Neutrophil (primary cell): Measurements from ENCODE around the gene HMGN4.

Source experiments
- H3K27ac ChIP-seq: fragments of 200-600 bp; sonication (generic); 2 replicates; pipeline ENCODE4 v1.5.1; 2016; ENCODE audit warnings: mild to moderate bottlenecking, moderate library complexity
- H3K27me3 ChIP-seq: fragments of 200-600 bp; sonication (generic); 2 replicates; pipeline ENCODE4 v1.6.0; 2016; ENCODE audit warnings: mild to moderate bottlenecking
- H3K36me3 ChIP-seq: fragments of 200-600 bp; sonication (generic); 2 replicates; pipeline ENCODE4 v1.5.1; 2017
- H3K4me1 ChIP-seq, 2 experiments: fragments of 200-600 bp in 1 of 2; sonication (generic) in 1 of 2; 1 replicate in 1 of 2; 2 replicates in 1 of 2; pipeline versions ENCODE4 v1.5.1 to v1.6.1; 2013 to 2016; ENCODE audit warnings: low read depth in 1 of 2, low read length in 1 of 2, mild to moderate bottlenecking in 1 of 2, moderate library complexity in 1 of 2; ENCODE audit not compliant: control insufficient read depth in 1 of 2, insufficient read depth in 1 of 2
- H3K4me3 ChIP-seq, 2 experiments: fragments of 200-600 bp in 1 of 2; sonication (generic) in 1 of 2; 1 replicate in 1 of 2; 2 replicates in 1 of 2; pipeline ENCODE4 v1.5.1; 2013 to 2016; ENCODE audit warnings: low read depth in 1 of 2, low read length in 1 of 2, mild to moderate bottlenecking in 1 of 2, moderate library complexity in 1 of 2
- H3K9me3 ChIP-seq: fragments of 200-600 bp; sonication (generic); 2 replicates; pipeline ENCODE4 v1.5.1; 2016
- TF ChIP-seq, protein P1 (sequence below): fragments of 200-600 bp; sonication (generic); IDR thresholded peaks from 2 replicates; pipeline ENCODE4 v1.5.1; 2016; ENCODE audit warnings: antibody characterized with exemption

Gene HMGN4

DNA sequence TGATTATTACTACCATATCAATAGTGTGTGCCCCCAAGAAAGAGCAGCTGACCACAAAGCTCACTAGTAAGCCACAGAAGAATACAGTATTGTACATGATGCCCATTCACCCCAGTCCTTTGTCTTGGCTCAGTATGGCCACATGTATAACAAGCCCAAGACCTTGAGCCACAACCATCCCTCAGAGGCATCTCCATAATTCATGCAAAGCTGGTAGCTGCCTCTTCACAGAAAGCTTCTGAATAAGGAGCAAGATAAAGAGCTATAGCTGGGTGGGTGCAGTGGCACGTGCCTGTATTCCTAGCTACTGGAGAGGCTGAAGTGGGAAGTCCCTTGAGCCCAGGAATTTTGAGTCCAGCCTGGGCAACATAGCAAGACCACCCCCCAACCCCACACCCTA is 42.9 kb upstream of the HMGN4 start:
- Histone ChIP-seq H3K4me3 (no peak overlapping the region), H3K36me3 (no peaks in the 10 kb centered on the region), H3K9me3 (no peaks in the 10 kb centered on the region), H3K4me1 (no peaks in the 10 kb centered on the region), H3K27me3 (peaks cover 31% of the 10 kb centered on the region), H3K27ac (no peak overlapping the region)
- TF ChIP-seq, protein P1, sequence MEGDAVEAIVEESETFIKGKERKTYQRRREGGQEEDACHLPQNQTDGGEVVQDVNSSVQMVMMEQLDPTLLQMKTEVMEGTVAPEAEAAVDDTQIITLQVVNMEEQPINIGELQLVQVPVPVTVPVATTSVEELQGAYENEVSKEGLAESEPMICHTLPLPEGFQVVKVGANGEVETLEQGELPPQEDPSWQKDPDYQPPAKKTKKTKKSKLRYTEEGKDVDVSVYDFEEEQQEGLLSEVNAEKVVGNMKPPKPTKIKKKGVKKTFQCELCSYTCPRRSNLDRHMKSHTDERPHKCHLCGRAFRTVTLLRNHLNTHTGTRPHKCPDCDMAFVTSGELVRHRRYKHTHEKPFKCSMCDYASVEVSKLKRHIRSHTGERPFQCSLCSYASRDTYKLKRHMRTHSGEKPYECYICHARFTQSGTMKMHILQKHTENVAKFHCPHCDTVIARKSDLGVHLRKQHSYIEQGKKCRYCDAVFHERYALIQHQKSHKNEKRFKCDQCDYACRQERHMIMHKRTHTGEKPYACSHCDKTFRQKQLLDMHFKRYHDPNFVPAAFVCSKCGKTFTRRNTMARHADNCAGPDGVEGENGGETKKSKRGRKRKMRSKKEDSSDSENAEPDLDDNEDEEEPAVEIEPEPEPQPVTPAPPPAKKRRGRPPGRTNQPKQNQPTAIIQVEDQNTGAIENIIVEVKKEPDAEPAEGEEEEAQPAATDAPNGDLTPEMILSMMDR = no peak

DNA sequence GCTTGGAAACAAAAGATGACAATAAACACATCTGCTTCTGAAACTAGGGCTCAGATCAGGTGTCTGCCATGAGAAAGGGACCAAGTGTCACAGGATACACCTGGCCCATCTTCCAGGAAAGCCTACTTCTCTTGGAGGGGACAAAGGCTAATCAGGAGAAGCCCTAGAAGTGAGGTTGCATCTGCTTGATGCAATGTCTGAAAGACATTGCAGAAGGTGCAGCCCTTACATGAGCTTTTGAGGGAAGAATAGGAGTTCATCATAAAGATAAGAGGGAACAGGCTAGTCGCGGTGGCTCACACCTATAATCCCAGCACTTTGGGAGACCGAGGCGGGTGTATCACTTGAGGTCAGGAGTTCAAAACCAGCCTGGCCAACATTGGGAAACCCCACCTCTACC is 40.6 kb upstream of the HMGN4 start:
- H3K4me1 ChIP-seq = peaks cover 8 to 10% of the 10 kb centered on the region in 2 experiments
- H3K36me3 ChIP-seq = no peaks in the 10 kb centered on the region
- H3K27me3 ChIP-seq = peaks cover 54% of the 10 kb centered on the region
- no peak overlapping the region for H3K27ac ChIP-seq
- TF ChIP-seq, protein P1 = no peak
- no peak overlapping the region for H3K4me3 ChIP-seq
- H3K9me3 ChIP-seq = no peaks in the 10 kb centered on the region

DNA sequence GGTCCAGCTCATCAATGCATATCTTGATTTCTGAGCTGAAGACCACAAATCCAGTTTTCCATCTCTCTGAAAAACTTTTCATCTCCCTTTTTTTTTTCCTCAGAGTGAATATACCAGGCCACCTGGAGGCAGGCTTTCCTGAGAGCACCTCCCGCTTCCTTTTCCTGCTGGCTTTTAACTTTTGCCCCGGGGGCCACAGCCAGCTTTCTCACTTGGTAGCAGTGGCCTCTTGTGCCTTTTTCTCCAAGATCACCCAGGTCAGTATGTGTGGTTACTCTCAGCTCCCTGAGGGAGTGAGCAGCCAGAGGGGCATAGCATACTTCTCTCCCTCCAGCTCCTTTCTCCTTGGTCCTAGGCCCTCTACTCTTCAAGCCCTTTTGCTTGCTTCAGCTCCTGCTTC is 38.1 kb upstream of the HMGN4 start, which contains the start of gene BTN1A1:
Gene BTN1A1, plus strand, starts transcription at position 202 of the 400 bp plus-strand sequence. CDS start 984 bp downstream, outside the sequence.
- no peaks in the 10 kb centered on the region for H3K9me3 ChIP-seq
- peaks cover 66% of the 10 kb centered on the region for H3K27me3 ChIP-seq
- no peak within 1 kb of the TSS for H3K4me3 ChIP-seq
- no peaks in the 10 kb centered on the region for H3K36me3 ChIP-seq
- peaks cover 8 to 10% of the 10 kb centered on the region in 2 experiments for H3K4me1 ChIP-seq
- no peak within 1 kb of the TSS for H3K27ac ChIP-seq
- TF ChIP-seq, protein P1 = no peak

DNA sequence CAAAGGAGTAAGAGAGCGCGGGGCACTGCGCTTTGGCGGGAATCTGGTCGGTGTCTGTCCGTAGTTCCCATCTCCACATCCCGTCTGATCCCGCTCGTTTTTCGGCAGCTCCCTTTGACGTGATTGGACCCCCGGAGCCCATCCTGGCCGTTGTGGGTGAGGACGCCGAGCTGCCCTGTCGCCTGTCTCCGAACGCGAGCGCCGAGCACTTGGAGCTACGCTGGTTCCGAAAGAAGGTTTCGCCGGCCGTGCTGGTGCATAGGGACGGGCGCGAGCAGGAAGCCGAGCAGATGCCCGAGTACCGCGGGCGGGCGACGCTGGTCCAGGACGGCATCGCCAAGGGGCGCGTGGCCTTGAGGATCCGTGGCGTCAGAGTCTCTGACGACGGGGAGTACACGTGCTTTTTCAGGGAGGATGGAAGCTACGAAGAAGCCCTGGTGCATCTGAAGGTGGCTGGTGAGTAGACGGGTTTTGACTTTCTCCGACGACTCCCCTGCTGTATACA is 36.6 kb upstream of the HMGN4 start:
- Histone ChIP-seq H3K4me1 (peaks cover 8 to 10% of the 10 kb centered on the region in 2 experiments), H3K27ac (no peak overlapping the region), H3K27me3 (peaks cover 69% of the 10 kb centered on the region), H3K36me3 (no peaks in the 10 kb centered on the region), H3K4me3 (peak overlapping the region; percentile 12 to 31), H3K9me3 (no peaks in the 10 kb centered on the region)
- TF ChIP-seq, protein P1 = no peak

DNA sequence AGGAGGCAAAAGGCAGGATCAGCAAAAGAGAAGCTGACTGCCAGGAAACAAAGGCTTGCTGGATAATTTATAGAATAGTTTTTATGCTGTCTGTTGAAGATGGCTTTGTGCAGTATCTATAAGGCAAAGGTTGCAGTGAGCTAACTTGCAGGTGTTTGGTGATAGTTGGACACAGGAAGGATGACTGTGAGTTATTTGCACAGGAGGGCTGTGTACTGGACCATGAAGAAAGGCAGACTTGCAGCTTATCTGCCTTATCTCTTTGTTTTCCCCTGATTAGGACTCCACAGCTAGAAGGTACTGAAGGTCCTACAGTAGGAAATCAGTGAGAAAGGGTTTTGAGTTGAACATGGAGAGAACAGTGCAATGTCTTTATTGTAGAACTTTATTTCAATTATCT is 36.0 kb upstream of the HMGN4 start:
- no peak overlapping the region for H3K27ac ChIP-seq
- peaks cover 69% of the 10 kb centered on the region for H3K27me3 ChIP-seq
- H3K36me3 ChIP-seq = no peaks in the 10 kb centered on the region
- H3K9me3 ChIP-seq = no peaks in the 10 kb centered on the region
- H3K4me1 ChIP-seq = peaks cover 8 to 10% of the 10 kb centered on the region in 2 experiments
- H3K4me3 ChIP-seq = no peak overlapping the region
- TF ChIP-seq, protein P1 = no peak
